Endothelial cell (in vitro differentiated cells): ENCODE data around the gene TRIM40. TPM values are rescaled to one million over a fixed set of nuclear protein-coding genes. Genes with fewer than 3 reads are reported as not detected.

Experiments
- DNase-seq: peaks from one replicate; pipeline ENCODE4 v3.0.0; 2021; ENCODE audit warnings: low spot score
- H3K27ac Mint-ChIP-seq: one replicate; pipeline ENCODE4 v1.8.0; 2021; ENCODE audit warnings: mixed read lengths, inconsistent platforms; ENCODE audit not compliant: unreplicated experiment
- H3K27me3 Mint-ChIP-seq: one replicate; pipeline ENCODE4 v1.8.0; 2021; ENCODE audit warnings: mild to moderate bottlenecking, moderate library complexity, mixed read lengths, inconsistent platforms; ENCODE audit not compliant: unreplicated experiment
- H3K36me3 Mint-ChIP-seq: one replicate; pipeline ENCODE4 v1.8.0; 2021; ENCODE audit warnings: mild to moderate bottlenecking, low read depth, mixed read lengths, inconsistent platforms; ENCODE audit not compliant: unreplicated experiment
- H3K4me1 Mint-ChIP-seq: one replicate; pipeline ENCODE4 v1.8.0; 2021; ENCODE audit warnings: mild to moderate bottlenecking, mixed read lengths, inconsistent platforms; ENCODE audit not compliant: unreplicated experiment
- H3K4me3 Mint-ChIP-seq: one replicate; pipeline ENCODE4 v1.8.0; 2021; ENCODE audit warnings: mild to moderate bottlenecking, mixed read lengths, inconsistent platforms; ENCODE audit not compliant: unreplicated experiment
- H3K9me3 Mint-ChIP-seq: one replicate; pipeline ENCODE4 v1.8.0; 2021; ENCODE audit warnings: mixed read lengths, inconsistent platforms; ENCODE audit not compliant: unreplicated experiment
- CTCF ChIP-seq: fragments of 200-600 bp; sonication (generic); IDR thresholded peaks from one replicate; pipeline ENCODE4 v1.5.0; 2021; ENCODE audit warnings: antibody characterized with exemption; ENCODE audit not compliant: unreplicated experiment
- total RNA-seq: library from RNA; stranded (reverse); fragmentation: NEBNext Ultra II Directional; extraction: Animal tissue kit (Norgen Biotek cat#: 25700); gene quantifications from one replicate; pipeline ENCODE4 v1.2.1, GENCODE V29; 2021; ENCODE audit not compliant: unreplicated experiment

Gene TRIM40
- total RNA-seq, 1 donor from 2014 or later = not detected

GRCh38 chr6:30100585-30101443, 35.1 kb upstream of the TRIM40 start:
- DNase-seq = peak; percentile 49
- Mint-ChIP-seq H3K4me1 (peaks cover 53% of the 10 kb centered on the region), H3K27me3 (peaks cover 8% of the 10 kb centered on the region), H3K4me3 (peak overlapping the region; percentile 80), H3K36me3 (no peaks in the 10 kb centered on the region), H3K9me3 (no peaks in the 10 kb centered on the region), H3K27ac (peak overlapping the region; percentile 62)
- TF ChIP-seq CTCF = no peak

- Mint-ChIP-seq H3K36me3 (no peaks in the 10 kb centered on the region), H3K4me1 (peaks cover 53% of the 10 kb centered on the region), H3K27ac (peak overlapping the region; percentile 39), H3K27me3 (peaks cover 8% of the 10 kb centered on the region), H3K9me3 (no peaks in the 10 kb centered on the region), H3K4me3 (peak overlapping the region; percentile 80)
- TF ChIP-seq CTCF = no peak
- peak; percentile 82 for DNase-seq
These were observed 34.2 kb upstream of the TRIM40 start for GRCh38 chr6:30101444-30102413.

GRCh38 chr6:30102414-30102969, 33.4 kb upstream of the TRIM40 start:
- Mint-ChIP-seq H3K27me3 (peaks cover 7% of the 10 kb centered on the region), H3K4me1 (peaks cover 48% of the 10 kb centered on the region)
- no peak for DNase-seq

More at GRCh38 chr6:30102414-30102969, 33.4 kb upstream of the TRIM40 start:
- H3K9me3 Mint-ChIP-seq = no peaks in the 10 kb centered on the region
- no peak for TF ChIP-seq CTCF
- no peak overlapping the region for H3K27ac Mint-ChIP-seq
- peak overlapping the region; percentile 88 for H3K4me3 Mint-ChIP-seq
- no peaks in the 10 kb centered on the region for H3K36me3 Mint-ChIP-seq
